OCI-LY1 (cell line): ENCODE measurements around the gene WNT2.

ENCODE experiments used
- H2AFZ ChIP-seq: fragments of 200-600 bp; sonication (generic), shearing (Covaris generic); 2 replicates; pipeline ENCODE4 v1.6.0; 2014; ENCODE audit warnings: antibody characterized with exemption, mild to moderate bottlenecking, low read length
- H3F3A ChIP-seq: fragments of 200-600 bp; sonication (generic), shearing (Covaris generic); 2 replicates; pipeline ENCODE4 v1.6.0; 2014; ENCODE audit warnings: mild to moderate bottlenecking, antibody characterized with exemption, low read length, moderate library complexity; ENCODE audit not compliant: insufficient read depth
- H3K27ac ChIP-seq: fragments of 200-600 bp; sonication (generic); 2 replicates; pipeline ENCODE4 v1.5.1; 2014; ENCODE audit warnings: low read length, mixed run types, mild to moderate bottlenecking, low read depth; ENCODE audit not compliant: poor library complexity, severe bottlenecking
- H3K27me3 ChIP-seq: fragments of 200-600 bp; sonication (generic); 2 replicates; pipeline ENCODE4 v1.6.0; 2014; ENCODE audit warnings: antibody characterized with exemption, mild to moderate bottlenecking, low read length, moderate library complexity; ENCODE audit not compliant: insufficient read depth
- H3K36me3 ChIP-seq: fragments of 200-600 bp; sonication (generic); 2 replicates; pipeline ENCODE4 v1.6.1; 2014; ENCODE audit warnings: mild to moderate bottlenecking, antibody characterized with exemption, low read length, moderate library complexity, mixed read lengths; ENCODE audit not compliant: insufficient read depth
- H3K4me1 ChIP-seq: fragments of 200-600 bp; sonication (generic); 2 replicates; pipeline ENCODE4 v1.5.1; 2014; ENCODE audit warnings: mild to moderate bottlenecking, low read length, moderate library complexity; ENCODE audit not compliant: insufficient read depth, severe bottlenecking
- H3K4me2 ChIP-seq: fragments of 200-600 bp; sonication (generic), shearing (Covaris generic); 2 replicates; pipeline ENCODE4 v1.6.1; 2014; ENCODE audit warnings: low read length
- H3K4me3 ChIP-seq: fragments of 200-600 bp; sonication (generic); 2 replicates; pipeline ENCODE4 v1.5.1; 2014; ENCODE audit warnings: low read length, low read depth, mild to moderate bottlenecking, mixed read lengths; ENCODE audit not compliant: poor library complexity, severe bottlenecking
- H3K79me2 ChIP-seq: fragments of 200-600 bp; shearing (Covaris generic); 2 replicates; pipeline ENCODE4 v1.6.1; 2016; ENCODE audit warnings: mixed run types, low read length, mixed read lengths; ENCODE audit not compliant: insufficient read depth
- H3K9ac ChIP-seq: fragments of 200-600 bp; sonication (generic), shearing (Covaris generic); 2 replicates; pipeline ENCODE4 v1.6.1; 2014; ENCODE audit warnings: mild to moderate bottlenecking, low read length, mixed read lengths
- H3K9me2 ChIP-seq: fragments of 200-600 bp; sonication (generic), shearing (Covaris generic); 2 replicates; pipeline ENCODE4 v1.6.1; 2014; ENCODE audit warnings: low read depth, mild to moderate bottlenecking, low read length, mixed read lengths
- H3K9me3 ChIP-seq: fragments of 200-600 bp; shearing (Covaris generic); 2 replicates; pipeline ENCODE4 v1.6.1; 2014; ENCODE audit warnings: low read length, mixed read lengths
- H4K20me1 ChIP-seq: fragments of 200-600 bp; sonication (generic), shearing (Covaris generic); 2 replicates; pipeline ENCODE4 v1.6.0; 2016; ENCODE audit warnings: mild to moderate bottlenecking, low read length; ENCODE audit not compliant: insufficient read depth
- CTCF ChIP-seq: fragments of 200-600 bp; sonication (generic), shearing (Covaris generic); IDR thresholded peaks from 2 replicates; pipeline ENCODE4 v1.5.1; 2017; ENCODE audit warnings: mild to moderate bottlenecking, antibody characterized with exemption, low read length, moderate library complexity, mixed read lengths
- EZH2 ChIP-seq: fragments of 200-600 bp; sonication (generic), shearing (Covaris generic); IDR thresholded peaks from 2 replicates; pipeline ENCODE4 v1.8.0; 2017; ENCODE audit warnings: borderline replicate concordance, mixed run types, mild to moderate bottlenecking, antibody characterized with exemption, low read length, moderate library complexity, mixed read lengths

WNT2 gene

GRCh38 chr7:117347962-117348672 is 25.3 kb upstream of the WNT2 start:
- Histone ChIP-seq H2AFZ (no peak overlapping the region), H3K4me1 (no peaks in the 10 kb centered on the region), H3K4me3 (no peak overlapping the region), H3K9me3 (no peaks in the 10 kb centered on the region), H3K27me3 (no peaks in the 10 kb centered on the region), H4K20me1 (no peaks in the 10 kb centered on the region), H3K4me2 (no peak overlapping the region), H3K9ac (no peak overlapping the region), H3F3A (no peaks in the 10 kb centered on the region), H3K9me2 (no peaks in the 10 kb centered on the region), H3K27ac (no peak overlapping the region), H3K36me3 (no peaks in the 10 kb centered on the region), H3K79me2 (no peaks in the 10 kb centered on the region)
- TF ChIP-seq EZH2 (no peak), CTCF (no peak)

- Histone ChIP-seq H3K9ac (no peak overlapping the region), H3K27me3 (no peaks in the 10 kb centered on the region), H3K36me3 (no peaks in the 10 kb centered on the region), H2AFZ (no peak overlapping the region), H3F3A (no peaks in the 10 kb centered on the region), H3K9me2 (no peaks in the 10 kb centered on the region), H3K9me3 (no peaks in the 10 kb centered on the region), H4K20me1 (no peaks in the 10 kb centered on the region), H3K79me2 (no peaks in the 10 kb centered on the region), H3K4me1 (no peaks in the 10 kb centered on the region), H3K4me2 (no peak overlapping the region), H3K4me3 (no peak overlapping the region), H3K27ac (no peak overlapping the region)
- TF ChIP-seq EZH2: no peak
- no peak for TF ChIP-seq CTCF
Measured at GRCh38 chr7:117347480-117347879, 24.6 kb upstream of the WNT2 start.

GRCh38 chr7:117346161-117346560 is 23.3 kb upstream of the WNT2 start:
- Histone ChIP-seq H3F3A (no peaks in the 10 kb centered on the region), H3K36me3 (no peaks in the 10 kb centered on the region), H3K4me3 (no peak overlapping the region), H3K27me3 (no peaks in the 10 kb centered on the region), H3K4me1 (no peaks in the 10 kb centered on the region), H4K20me1 (no peaks in the 10 kb centered on the region), H3K9me3 (no peaks in the 10 kb centered on the region), H3K4me2 (no peak overlapping the region), H3K9me2 (no peaks in the 10 kb centered on the region), H3K27ac (no peak overlapping the region), H3K9ac (no peak overlapping the region), H3K79me2 (no peaks in the 10 kb centered on the region), H2AFZ (no peak overlapping the region)
- TF ChIP-seq CTCF (no peak), EZH2 (no peak)
